Measurements from ENCODE around the gene CLTC. TPM values are rescaled to one million over a fixed set of nuclear protein-coding genes. Genes with fewer than 3 reads are reported as not detected.

The CLTC gene
- total and polyA plus RNA-seq, 2 experiments from 2014 or later: 107 to 344 TPM

- TF ChIP-seq ZNF462 (CRISPR knock-in tag; IDR thresholded peaks at IDR 0.05) (no peak), EZH2phosphoT487 (IDR thresholded peaks at IDR 0.05; ENCODE audit: unreplicated experiment) (no peak), ZNF114 (CRISPR knock-in tag; IDR thresholded peaks at IDR 0.05) (no peak), ETS1 (IDR thresholded peaks at IDR 0.05) (no peak)
- TF ChIP-seq, protein P1, sequence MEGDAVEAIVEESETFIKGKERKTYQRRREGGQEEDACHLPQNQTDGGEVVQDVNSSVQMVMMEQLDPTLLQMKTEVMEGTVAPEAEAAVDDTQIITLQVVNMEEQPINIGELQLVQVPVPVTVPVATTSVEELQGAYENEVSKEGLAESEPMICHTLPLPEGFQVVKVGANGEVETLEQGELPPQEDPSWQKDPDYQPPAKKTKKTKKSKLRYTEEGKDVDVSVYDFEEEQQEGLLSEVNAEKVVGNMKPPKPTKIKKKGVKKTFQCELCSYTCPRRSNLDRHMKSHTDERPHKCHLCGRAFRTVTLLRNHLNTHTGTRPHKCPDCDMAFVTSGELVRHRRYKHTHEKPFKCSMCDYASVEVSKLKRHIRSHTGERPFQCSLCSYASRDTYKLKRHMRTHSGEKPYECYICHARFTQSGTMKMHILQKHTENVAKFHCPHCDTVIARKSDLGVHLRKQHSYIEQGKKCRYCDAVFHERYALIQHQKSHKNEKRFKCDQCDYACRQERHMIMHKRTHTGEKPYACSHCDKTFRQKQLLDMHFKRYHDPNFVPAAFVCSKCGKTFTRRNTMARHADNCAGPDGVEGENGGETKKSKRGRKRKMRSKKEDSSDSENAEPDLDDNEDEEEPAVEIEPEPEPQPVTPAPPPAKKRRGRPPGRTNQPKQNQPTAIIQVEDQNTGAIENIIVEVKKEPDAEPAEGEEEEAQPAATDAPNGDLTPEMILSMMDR (conservative IDR thresholded peaks at IDR 0.05; ENCODE audit: low read depth in 2 of 2): no peak
These were observed 2.5 kb upstream of the CLTC start (continued) for GRCh38 chr17:59617156-59617732.

GRCh38 chr17:59619035-59619297, 729 bp upstream of the CLTC start:
- DNase-seq (ENCODE audit: low spot score): no peak
- no peak for ATAC-seq
- Histone ChIP-seq H3K27ac (ENCODE audit: low read depth) (peak overlapping the region; percentile 96), H3K4me2 (peak overlapping the region; percentile 77), H3K27me3 (ENCODE audit: insufficient read depth) (no peaks in the 10 kb centered on the region), H3K36me3 (ENCODE audit: insufficient read depth) (no peaks in the 10 kb centered on the region), H3F3A (replicated peaks; ENCODE audit: low read depth) (no peaks in the 10 kb centered on the region), H3K79me2 (replicated peaks; ENCODE audit: insufficient read depth) (peaks cover 40% of the 10 kb centered on the region), H2AFZ (no peak overlapping the region), H3K9me2 (ENCODE audit: insufficient read depth) (no peaks in the 10 kb centered on the region), H3K4me3 (peak overlapping the region; percentile 95), H4K20me1 (replicated peaks; ENCODE audit: insufficient read depth) (peaks cover 27% of the 10 kb centered on the region), H3K4me1 (ENCODE audit: insufficient read depth) (peaks cover 28% of the 10 kb centered on the region)
- Mint-ChIP-seq H3K27ac (peak overlapping the region; percentile 100), H3K36me3 (ENCODE audit: low read depth) (no peaks in the 10 kb centered on the region; the same call in 2 of the 3 replicates), H3K27me3 (ENCODE audit: insufficient read depth, low read depth, poor library complexity) (peaks cover 12% of the 10 kb centered on the region), H3K9me3 (no peaks in the 10 kb centered on the region; the same call in 2 of the 3 replicates), H3K4me1 (peaks cover 36% of the 10 kb centered on the region), H3K4me3 (peak overlapping the region; percentile 85)
- TF ChIP-seq JUNB (IDR thresholded peaks at IDR 0.05; ENCODE audit: unreplicated experiment) (no peak), ETS1 (IDR thresholded peaks at IDR 0.05) (no peak), POLR2AphosphoS5 (IDR thresholded peaks at IDR 0.05; ENCODE audit: low read depth) (no peak), ZNF331 (CRISPR knock-in tag; IDR thresholded peaks at IDR 0.05; ENCODE audit: low read depth) (no peak), REST (IDR thresholded peaks at IDR 0.05; ENCODE audit: unreplicated experiment) (no peak), EZH2 (IDR thresholded peaks at IDR 0.05; ENCODE audit: low read depth, unreplicated experiment) (no peak), NANOG (IDR thresholded peaks at IDR 0.05; ENCODE audit: borderline replicate concordance) (no peak)
